Mesenchymal stem cell (in vitro differentiated cells and primary cell): ENCODE data around the gene WWOX.

ENCODE experiments used
- DNase-seq: peaks from one replicate; pipeline ENCODE4 v3.0.0-alpha.2; 2013
- H2AFZ ChIP-seq: one replicate; pipeline ENCODE4 v1.6.1; 2013; ENCODE audit warnings: low read depth, mild to moderate bottlenecking, control low read depth, inconsistent platforms, low read length, moderate library complexity
- H2AK5ac ChIP-seq: 2 replicates; pipeline ENCODE4 v1.6.1; 2013; ENCODE audit warnings: low read length, moderate library complexity, mild to moderate bottlenecking, inconsistent platforms; ENCODE audit not compliant: severe bottlenecking
- H2BK120ac ChIP-seq: one replicate; pipeline ENCODE4 v1.6.1; 2013; ENCODE audit warnings: low read depth, mild to moderate bottlenecking, inconsistent platforms, low read length, moderate library complexity
- H2BK12ac ChIP-seq, 2 experiments: one replicate each; pipeline ENCODE4 v1.6.1; 2013; ENCODE audit warnings: inconsistent platforms in 2 of 2, low read length in 2 of 2, mild to moderate bottlenecking in 2 of 2, moderate library complexity in 2 of 2, control low read depth in 1 of 2
- H2BK15ac ChIP-seq: one replicate; pipeline ENCODE4 v1.6.1; 2013; ENCODE audit warnings: mild to moderate bottlenecking, low read depth, inconsistent platforms; ENCODE audit not compliant: poor library complexity, severe bottlenecking
- H2BK5ac ChIP-seq: 2 replicates; pipeline ENCODE4 v1.6.1; 2013; ENCODE audit warnings: low read depth, mild to moderate bottlenecking, low read length, control low read depth, inconsistent platforms; ENCODE audit not compliant: poor library complexity, severe bottlenecking
- H3K14ac ChIP-seq, 2 experiments: one replicate each; pipeline ENCODE4 v1.6.1; 2013; ENCODE audit warnings: inconsistent platforms in 2 of 2, low read length in 2 of 2, control low read depth in 1 of 2, mild to moderate bottlenecking in 1 of 2, moderate library complexity in 1 of 2
- H3K18ac ChIP-seq, 2 experiments: one replicate each; pipeline ENCODE4 v1.6.1; 2013; ENCODE audit warnings: inconsistent platforms in 2 of 2, low read length in 2 of 2, control low read depth in 1 of 2, low read depth in 1 of 2, mild to moderate bottlenecking in 1 of 2
- H3K23ac ChIP-seq, 2 experiments: one replicate each; pipeline ENCODE4 v1.6.1; 2013; ENCODE audit warnings: inconsistent platforms in 2 of 2, low read length in 2 of 2, mild to moderate bottlenecking in 2 of 2, moderate library complexity in 2 of 2, control low read depth in 1 of 2
- H3K27ac ChIP-seq: 2 replicates; pipeline ENCODE4 v1.5.1; 2013; ENCODE audit warnings: mild to moderate bottlenecking, moderate library complexity, low read length, control low read depth, inconsistent platforms; ENCODE audit not compliant: poor library complexity, severe bottlenecking
- H3K27me3 ChIP-seq, 2 experiments: 2 replicates each; pipeline versions ENCODE4 v1.6.1 to v1.7.0; 2013; ENCODE audit warnings: low read length in 2 of 2, mild to moderate bottlenecking in 2 of 2, moderate library complexity in 2 of 2, control low read depth in 1 of 2, inconsistent platforms in 1 of 2; ENCODE audit not compliant: control insufficient read depth in 1 of 2, insufficient read depth in 1 of 2
- H3K36me3 ChIP-seq, 2 experiments: 2 replicates each; pipeline versions ENCODE4 v1.6.1 to v1.7.0; 2013; ENCODE audit warnings: low read length in 2 of 2, control low read depth in 1 of 2, inconsistent platforms in 1 of 2, low read depth in 1 of 2, mild to moderate bottlenecking in 1 of 2; ENCODE audit not compliant: insufficient read depth in 2 of 2, control insufficient read depth in 1 of 2
- H3K4ac ChIP-seq, 2 experiments: one replicate each; pipeline ENCODE4 v1.6.1; 2013; ENCODE audit warnings: inconsistent platforms in 2 of 2, low read length in 2 of 2, mild to moderate bottlenecking in 2 of 2, moderate library complexity in 2 of 2, control low read depth in 1 of 2, low read depth in 1 of 2
- H3K4me1 ChIP-seq: 2 replicates; pipeline ENCODE4 v1.6.1; 2013; ENCODE audit warnings: low read depth, low read length, control low read depth; ENCODE audit not compliant: control insufficient read depth, insufficient read depth
- H3K4me2 ChIP-seq: 2 replicates; pipeline ENCODE4 v1.6.1; 2013; ENCODE audit warnings: low read length, mild to moderate bottlenecking, inconsistent platforms; ENCODE audit not compliant: poor library complexity, severe bottlenecking
- H3K4me3 ChIP-seq, 2 experiments: 2 replicates each; pipeline versions ENCODE4 v1.5.1 to v1.7.0; 2013; ENCODE audit warnings: low read length in 2 of 2, mild to moderate bottlenecking in 2 of 2, control low read depth in 1 of 2, low read depth in 1 of 2; ENCODE audit not compliant: insufficient read depth in 1 of 2
- H3K79me1 ChIP-seq: replicated peaks from 2 replicates; pipeline ENCODE4 v1.6.1; 2013; ENCODE audit warnings: mild to moderate bottlenecking, control low read depth, low read length, inconsistent platforms; ENCODE audit not compliant: poor library complexity, severe bottlenecking
- H3K9ac ChIP-seq: 2 replicates; pipeline ENCODE4 v1.7.0; 2013; ENCODE audit warnings: mild to moderate bottlenecking, low read length, moderate library complexity
- H3K9me3 ChIP-seq: 2 replicates; pipeline ENCODE4 v1.7.0; 2013; ENCODE audit warnings: mild to moderate bottlenecking, low read length; ENCODE audit not compliant: control insufficient read depth
- H4K8ac ChIP-seq: one replicate; pipeline ENCODE4 v1.6.1; 2013; ENCODE audit warnings: inconsistent platforms, mild to moderate bottlenecking, low read length, moderate library complexity
- H4K91ac ChIP-seq: one replicate; pipeline ENCODE4 v1.6.1; 2013; ENCODE audit warnings: mild to moderate bottlenecking, low read length, inconsistent platforms
- WGBS: methylation state at CpG from one replicate; pipeline ENCODE4 v1.1.7; 2013; ENCODE audit warnings: mixed read lengths; 5-methylcytosine and 5-hydroxymethylcytosine counted together

Gene WWOX

DNA sequence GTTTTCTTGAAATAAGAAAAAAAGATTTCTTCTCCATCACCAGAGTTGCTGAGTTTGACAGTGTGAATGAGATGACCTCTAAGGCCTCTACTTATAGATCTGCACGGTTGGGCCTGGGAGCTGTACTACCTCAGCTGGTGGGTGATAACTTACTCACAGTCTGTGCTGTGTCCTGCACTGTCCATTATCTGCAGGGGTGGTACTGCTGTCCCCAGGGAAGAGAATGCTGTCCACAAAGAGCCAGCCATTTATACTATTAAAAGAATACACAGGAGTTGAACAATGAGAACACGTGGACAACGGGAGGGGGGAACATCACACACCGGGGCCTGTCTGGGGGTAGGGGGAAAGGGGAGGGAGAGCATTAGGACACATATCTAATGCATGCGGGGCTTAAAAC, 655.3 kb downstream of the WWOX start:
- Histone ChIP-seq H3K4ac (no peak overlapping the region), H3K9me3 (no peaks in the 10 kb centered on the region), H3K9ac (no peak overlapping the region), H2BK120ac (no peak overlapping the region), H3K4me2 (no peak overlapping the region), H3K27ac (no peak overlapping the region), H4K8ac (no peak overlapping the region), H2BK5ac (no peak overlapping the region), H3K4me3 (no peak overlapping the region), H3K14ac (no peak overlapping the region), H4K91ac (no peak overlapping the region), H2AFZ (no peak overlapping the region), H3K23ac (no peak overlapping the region), H3K36me3 (no peaks in the 10 kb centered on the region), H3K79me1 (no peaks in the 10 kb centered on the region), H2BK12ac (no peak overlapping the region), H3K4me1 (no peaks in the 10 kb centered on the region), H3K27me3 (no peaks in the 10 kb centered on the region), H3K18ac (no peak overlapping the region), H2BK15ac (no peak overlapping the region), H2AK5ac (no peak overlapping the region)
- WGBS, result 85% methylated on average over 4 of the region's 5 CpGs
- DNase-seq, result no peak

GRCh38 chr16:78755751-78756661, 656.6 kb downstream of the WWOX start:
- no peak overlapping the region for H2BK120ac ChIP-seq
- H3K9me3 ChIP-seq, result no peaks in the 10 kb centered on the region
- H2AFZ ChIP-seq, result no peak overlapping the region
- no peak overlapping the region for H2BK15ac ChIP-seq
- no peak for DNase-seq
- no peaks in the 10 kb centered on the region for H3K36me3 ChIP-seq
- H3K9ac ChIP-seq, result no peak overlapping the region
- H3K4me1 ChIP-seq, result no peaks in the 10 kb centered on the region
- 82% methylated on average over 7 of the region's 8 CpGs for WGBS
- H3K18ac ChIP-seq, result no peak overlapping the region
- no peak overlapping the region for H2AK5ac ChIP-seq
- H4K91ac ChIP-seq, result no peak overlapping the region
- H3K27me3 ChIP-seq, result no peaks in the 10 kb centered on the region
- H4K8ac ChIP-seq, result no peak overlapping the region
- no peak overlapping the region for H3K4me3 ChIP-seq
- no peak overlapping the region for H2BK5ac ChIP-seq
- H3K27ac ChIP-seq, result no peak overlapping the region
- H2BK12ac ChIP-seq, result no peak overlapping the region
- H3K14ac ChIP-seq, result no peak overlapping the region
- H3K23ac ChIP-seq, result no peak overlapping the region
- H3K79me1 ChIP-seq, result no peaks in the 10 kb centered on the region
- no peak overlapping the region for H3K4me2 ChIP-seq
- H3K4ac ChIP-seq, result no peak overlapping the region

DNA sequence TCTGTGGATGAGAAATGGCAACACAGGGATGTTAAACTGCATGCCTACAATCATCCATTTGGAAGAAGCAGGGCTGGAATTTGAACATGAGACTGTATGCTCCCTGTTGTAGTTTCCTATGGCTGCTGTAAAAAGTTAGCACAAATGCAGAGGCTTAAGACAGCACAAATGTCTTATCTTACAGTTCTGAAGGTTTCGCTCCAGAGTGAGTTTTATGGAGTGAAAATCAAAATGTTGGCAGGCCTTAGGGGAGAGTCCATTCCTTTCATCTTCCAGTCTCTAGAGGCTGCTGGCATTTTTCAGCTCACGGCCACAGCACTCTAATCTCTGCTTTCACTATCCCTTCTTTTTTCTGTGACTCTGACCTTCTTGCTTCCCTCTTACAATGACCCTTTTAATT, 660.1 kb downstream of the WWOX start:
- no peak for DNase-seq
- H2BK120ac ChIP-seq, result no peak overlapping the region
- H2BK15ac ChIP-seq, result no peak overlapping the region
- H3K9ac ChIP-seq, result no peak overlapping the region
- no peak overlapping the region for H3K27ac ChIP-seq
- no peak overlapping the region for H3K23ac ChIP-seq
- no peaks in the 10 kb centered on the region for H3K36me3 ChIP-seq
- H3K18ac ChIP-seq, result no peak overlapping the region
- H3K4ac ChIP-seq, result no peak overlapping the region
- no peak overlapping the region for H4K8ac ChIP-seq
- no peaks in the 10 kb centered on the region for H3K79me1 ChIP-seq
- H3K4me3 ChIP-seq, result no peak overlapping the region
- no peak overlapping the region for H2AFZ ChIP-seq
- no peaks in the 10 kb centered on the region for H3K27me3 ChIP-seq
- WGBS, result 88% methylated on average over 2 of the region's 2 CpGs
- no peak overlapping the region for H3K14ac ChIP-seq
- no peak overlapping the region for H2AK5ac ChIP-seq
- no peaks in the 10 kb centered on the region for H3K9me3 ChIP-seq
- H3K4me1 ChIP-seq, result peaks cover 2% of the 10 kb centered on the region
- no peak overlapping the region for H2BK5ac ChIP-seq
- no peak overlapping the region for H4K91ac ChIP-seq
- no peak overlapping the region for H2BK12ac ChIP-seq
- H3K4me2 ChIP-seq, result no peak overlapping the region

DNA sequence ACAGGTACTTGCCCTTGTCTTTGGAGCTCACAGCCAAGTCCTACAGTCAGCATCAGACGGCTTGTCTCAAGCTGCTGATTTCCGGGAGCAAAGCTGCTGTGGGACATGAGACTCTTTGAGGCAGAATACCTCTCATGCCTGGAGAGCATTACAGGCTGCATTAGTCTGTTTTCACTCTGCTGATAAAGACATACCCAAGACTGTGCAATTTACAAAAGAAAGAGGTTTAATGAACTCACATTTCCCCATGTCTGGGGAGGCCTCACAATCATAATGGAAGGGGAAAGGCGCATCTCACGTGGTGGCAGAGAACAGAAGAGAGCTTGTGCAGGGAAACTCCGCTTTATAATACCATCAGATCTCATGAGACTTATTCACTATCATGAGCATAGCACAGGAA, 661.2 kb downstream of the WWOX start:
- Histone ChIP-seq H3K9ac (no peak overlapping the region), H4K8ac (no peak overlapping the region), H3K14ac (no peak overlapping the region), H3K4me3 (no peak overlapping the region), H3K79me1 (no peaks in the 10 kb centered on the region), H2AFZ (no peak overlapping the region), H3K23ac (no peak overlapping the region), H3K4me1 (peaks cover 2% of the 10 kb centered on the region), H3K18ac (no peak overlapping the region), H3K36me3 (no peaks in the 10 kb centered on the region), H4K91ac (no peak overlapping the region), H3K27me3 (no peaks in the 10 kb centered on the region), H3K4ac (no peak overlapping the region), H2BK120ac (no peak overlapping the region), H2BK12ac (no peak overlapping the region), H3K4me2 (no peak overlapping the region), H3K9me3 (no peaks in the 10 kb centered on the region), H2BK5ac (no peak overlapping the region), H3K27ac (no peak overlapping the region), H2BK15ac (no peak overlapping the region), H2AK5ac (no peak overlapping the region)
- no peak for DNase-seq
- WGBS, result 85% methylated on average over 5 of the region's 5 CpGs
